Astrocyte (in vitro differentiated cells and primary cell): Measurements from ENCODE around the gene NCAPD2.

Experiments used
- CTCF ChIP-seq: IDR thresholded peaks from 2 replicates; pipeline ENCODE4 v1.5.1; 2011; ENCODE audit warnings: low read depth, mild to moderate bottlenecking, inconsistent platforms, low read length, moderate library complexity; ENCODE audit not compliant: insufficient read depth
- EZH2 ChIP-seq: IDR thresholded peaks from 2 replicates; pipeline ENCODE4 v1.6.1; 2012; ENCODE audit warnings: mild to moderate bottlenecking, low read length, inconsistent platforms; ENCODE audit not compliant: insufficient read depth

GRCh38 chr12:6523708-6524107, 29.8 kb downstream of the NCAPD2 start:
- no peak for TF ChIP-seq CTCF
- TF ChIP-seq EZH2, result no peak
